DOHH2 (cell line): ENCODE data around the gene GPR183.

Source experiments
- EZH2phosphoT487 ChIP-seq: fragments of 200-600 bp; sonication (generic); IDR thresholded peaks from 2 replicates; pipeline ENCODE4 v1.6.1; 2017; ENCODE audit warnings: borderline replicate concordance, mild to moderate bottlenecking, antibody characterized with exemption, low read length, moderate library complexity, mixed read lengths
- TF ChIP-seq, protein P1 (sequence below): fragments of 200-600 bp; sonication (generic); IDR thresholded peaks from one replicate; pipeline ENCODE4 v1.5.1; 2014; ENCODE audit warnings: antibody characterized with exemption, mild to moderate bottlenecking, low read depth, low read length; ENCODE audit not compliant: poor library complexity, severe bottlenecking

DNA sequence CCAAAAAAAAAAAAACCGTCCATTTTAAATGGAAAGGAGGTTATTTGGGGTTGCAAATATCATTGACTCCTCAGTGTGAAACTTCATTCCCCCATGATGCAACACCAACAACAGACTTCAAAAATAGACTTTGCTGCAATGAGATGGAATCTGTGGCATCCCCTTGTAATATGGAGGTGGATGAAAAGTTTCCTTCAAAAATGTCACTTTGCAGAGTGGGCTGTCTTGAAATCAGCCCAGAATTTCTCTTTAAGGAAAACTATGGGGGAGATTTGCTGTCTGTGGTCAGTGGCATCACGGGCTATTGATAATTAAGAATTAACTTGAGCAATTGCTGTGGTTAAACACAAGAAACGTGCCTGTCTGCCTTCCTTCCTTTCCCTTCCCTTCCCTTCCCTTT, 50.5 kb downstream of the GPR183 start:
- TF ChIP-seq, protein P1, sequence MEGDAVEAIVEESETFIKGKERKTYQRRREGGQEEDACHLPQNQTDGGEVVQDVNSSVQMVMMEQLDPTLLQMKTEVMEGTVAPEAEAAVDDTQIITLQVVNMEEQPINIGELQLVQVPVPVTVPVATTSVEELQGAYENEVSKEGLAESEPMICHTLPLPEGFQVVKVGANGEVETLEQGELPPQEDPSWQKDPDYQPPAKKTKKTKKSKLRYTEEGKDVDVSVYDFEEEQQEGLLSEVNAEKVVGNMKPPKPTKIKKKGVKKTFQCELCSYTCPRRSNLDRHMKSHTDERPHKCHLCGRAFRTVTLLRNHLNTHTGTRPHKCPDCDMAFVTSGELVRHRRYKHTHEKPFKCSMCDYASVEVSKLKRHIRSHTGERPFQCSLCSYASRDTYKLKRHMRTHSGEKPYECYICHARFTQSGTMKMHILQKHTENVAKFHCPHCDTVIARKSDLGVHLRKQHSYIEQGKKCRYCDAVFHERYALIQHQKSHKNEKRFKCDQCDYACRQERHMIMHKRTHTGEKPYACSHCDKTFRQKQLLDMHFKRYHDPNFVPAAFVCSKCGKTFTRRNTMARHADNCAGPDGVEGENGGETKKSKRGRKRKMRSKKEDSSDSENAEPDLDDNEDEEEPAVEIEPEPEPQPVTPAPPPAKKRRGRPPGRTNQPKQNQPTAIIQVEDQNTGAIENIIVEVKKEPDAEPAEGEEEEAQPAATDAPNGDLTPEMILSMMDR: no peak
- TF ChIP-seq EZH2phosphoT487: no peak
